H9 (cell line): ENCODE data around the gene SFMBT2. TPM values are rescaled to one million over a fixed set of nuclear protein-coding genes. Genes with fewer than 3 reads are reported as not detected.
A peak's percentile ranks its signal among the peaks of the same experiment; 100 is the strongest.

Experiments
- DNase-seq: peaks from one replicate; pipeline ENCODE4 v3.0.0-alpha.2; 2017
- H2AFZ ChIP-seq: one replicate; pipeline ENCODE4 v1.6.1; 2013; ENCODE audit warnings: mild to moderate bottlenecking, low read length, control low read depth, moderate library complexity
- H2AK5ac ChIP-seq: 2 replicates; pipeline ENCODE4 v1.6.1; 2013; ENCODE audit warnings: low read length, control low read depth, mixed read lengths; ENCODE audit not compliant: insufficient read length
- H2BK120ac ChIP-seq: one replicate; pipeline ENCODE4 v1.6.1; 2013; ENCODE audit warnings: low read depth, mild to moderate bottlenecking, low read length, control low read depth, inconsistent platforms; ENCODE audit not compliant: poor library complexity, severe bottlenecking
- H2BK12ac ChIP-seq: 2 replicates; pipeline ENCODE4 v1.6.1; 2013; ENCODE audit warnings: low read length, control low read depth, mixed read lengths, low read depth; ENCODE audit not compliant: insufficient read length
- H2BK15ac ChIP-seq: 2 replicates; pipeline ENCODE4 v1.6.1; 2013; ENCODE audit warnings: low read depth, low read length, control low read depth
- H2BK20ac ChIP-seq: one replicate; pipeline ENCODE4 v1.6.1; 2013; ENCODE audit warnings: low read depth, mild to moderate bottlenecking, low read length, control low read depth, inconsistent platforms; ENCODE audit not compliant: poor library complexity, severe bottlenecking
- H2BK5ac ChIP-seq: 2 replicates; pipeline ENCODE4 v1.6.1; 2013; ENCODE audit warnings: low read length, control low read depth, mixed read lengths; ENCODE audit not compliant: insufficient read length
- H3K14ac ChIP-seq: 2 replicates; pipeline ENCODE4 v1.6.1; 2013; ENCODE audit warnings: low read length, control low read depth; ENCODE audit not compliant: insufficient read depth
- H3K18ac ChIP-seq: 2 replicates; pipeline ENCODE4 v1.6.1; 2013; ENCODE audit warnings: low read depth, mild to moderate bottlenecking, mixed read lengths, low read length, control low read depth; ENCODE audit not compliant: insufficient read length
- H3K23ac ChIP-seq: 2 replicates; pipeline ENCODE4 v1.6.1; 2013; ENCODE audit warnings: low read length, control low read depth, mixed read lengths, low read depth; ENCODE audit not compliant: insufficient read length
- H3K23me2 ChIP-seq: 2 replicates; pipeline ENCODE4 v1.6.1; 2013; ENCODE audit warnings: low read depth, mild to moderate bottlenecking, mixed read lengths, low read length, control low read depth; ENCODE audit not compliant: insufficient read length, poor library complexity, severe bottlenecking
- H3K27ac ChIP-seq: 2 replicates; pipeline ENCODE4 v1.5.1; 2013; ENCODE audit warnings: low read length, control low read depth, mixed read lengths, low read depth; ENCODE audit not compliant: insufficient read length
- H3K27me3 ChIP-seq: 2 replicates; pipeline ENCODE4 v1.6.1; 2013; ENCODE audit warnings: low read length, control low read depth, inconsistent platforms; ENCODE audit not compliant: insufficient read depth
- H3K4ac ChIP-seq: 2 replicates; pipeline ENCODE4 v1.6.1; 2013; ENCODE audit warnings: low read depth, mild to moderate bottlenecking, control low read depth, inconsistent platforms, low read length, moderate library complexity
- H3K4me1 ChIP-seq: 2 replicates; pipeline ENCODE4 v1.6.1; 2013; ENCODE audit warnings: low read length, control low read depth, inconsistent platforms; ENCODE audit not compliant: insufficient read depth
- H3K4me2 ChIP-seq: 2 replicates; pipeline ENCODE4 v1.6.1; 2013; ENCODE audit warnings: low read length, control low read depth, mixed read lengths; ENCODE audit not compliant: insufficient read length, insufficient read depth
- H3K56ac ChIP-seq: 2 replicates; pipeline ENCODE4 v1.6.1; 2013; ENCODE audit warnings: low read depth, mild to moderate bottlenecking, mixed read lengths, low read length, control low read depth; ENCODE audit not compliant: insufficient read length
- H3K79me1 ChIP-seq: 2 replicates; pipeline ENCODE4 v1.6.1; 2013; ENCODE audit warnings: low read depth, mild to moderate bottlenecking, moderate library complexity, low read length, control low read depth, inconsistent platforms; ENCODE audit not compliant: insufficient read depth, poor library complexity, severe bottlenecking
- H3K79me2 ChIP-seq: 2 replicates; pipeline ENCODE4 v1.6.1; 2013; ENCODE audit warnings: low read length, control low read depth, inconsistent platforms; ENCODE audit not compliant: insufficient read depth
- H3K9ac ChIP-seq: 2 replicates; pipeline ENCODE4 v1.6.1; 2013; ENCODE audit warnings: low read length, control low read depth, mixed read lengths; ENCODE audit not compliant: insufficient read length; ENCODE audit errors: extremely low read depth
- H3K9me3 ChIP-seq: one replicate; pipeline ENCODE4 v1.6.1; 2013; ENCODE audit warnings: low read depth, low read length, inconsistent platforms; ENCODE audit not compliant: control insufficient read depth
- H3T11ph ChIP-seq: one replicate; pipeline ENCODE4 v1.6.1; 2013; ENCODE audit warnings: mild to moderate bottlenecking, low read length, control low read depth, inconsistent platforms
- H4K20me1 ChIP-seq: one replicate; pipeline ENCODE4 v1.6.1; 2013; ENCODE audit not compliant: control insufficient read depth, insufficient read length, insufficient read depth
- H4K5ac ChIP-seq: 2 replicates; pipeline ENCODE4 v1.6.1; 2013; ENCODE audit warnings: low read depth, mild to moderate bottlenecking, mixed read lengths, low read length, control low read depth; ENCODE audit not compliant: insufficient read length
- H4K8ac ChIP-seq: replicated peaks from 2 replicates; pipeline ENCODE4 v1.6.1; 2013; ENCODE audit warnings: low read length, control low read depth, mixed read lengths, low read depth; ENCODE audit not compliant: insufficient read length
- H4K91ac ChIP-seq: 2 replicates; pipeline ENCODE4 v1.6.1; 2013; ENCODE audit warnings: low read depth, mild to moderate bottlenecking, moderate library complexity, mixed read lengths, low read length, control low read depth; ENCODE audit not compliant: insufficient read length
- H3K27ac Mint-ChIP-seq, 3 experiments: 2 replicates in 2 of 3; 3 replicates in 1 of 3; pipeline ENCODE4 v1.8.0; 2020 to 2021; ENCODE audit warnings: mixed read lengths in 3 of 3, mild to moderate bottlenecking in 1 of 3, moderate library complexity in 1 of 3
- H3K27me3 Mint-ChIP-seq: 2 replicates; pipeline ENCODE4 v1.8.0; 2021; ENCODE audit warnings: low read depth, mild to moderate bottlenecking, moderate library complexity, mixed read lengths
- H3K36me3 Mint-ChIP-seq, 3 experiments: 2 replicates in 2 of 3; 3 replicates in 1 of 3; pipeline ENCODE4 v1.8.0; 2020 to 2021; ENCODE audit warnings: low read depth in 3 of 3, mixed read lengths in 3 of 3; ENCODE audit not compliant: insufficient read depth in 1 of 3
- H3K4me1 Mint-ChIP-seq, 2 experiments: 2 replicates each; pipeline ENCODE4 v1.8.0; 2020; ENCODE audit warnings: mixed read lengths in 2 of 2
- H3K4me3 Mint-ChIP-seq, 2 experiments: 2 replicates in 1 of 2; 3 replicates in 1 of 2; pipeline ENCODE4 v1.8.0; 2020 to 2021; ENCODE audit warnings: mild to moderate bottlenecking in 2 of 2, mixed read lengths in 2 of 2, moderate library complexity in 1 of 2
- H3K9me3 Mint-ChIP-seq, 2 experiments: 2 replicates in 1 of 2; 3 replicates in 1 of 2; pipeline ENCODE4 v1.8.0; 2020; ENCODE audit warnings: mild to moderate bottlenecking in 2 of 2, mixed read lengths in 2 of 2, moderate library complexity in 1 of 2
- WGBS: extraction: QIAGEN DNeasy Blood & Tissue Kit; methylation state at CpG from one replicate; pipeline ENCODE4 v1.1.7; 2013; ENCODE audit warnings: missing lambda C conversion rate, low lambda C conversion rate, mixed read lengths; ENCODE audit not compliant: insufficient read length; ENCODE audit errors: extremely low coverage; 5-methylcytosine and 5-hydroxymethylcytosine counted together
- total RNA-seq: library from RNA; stranded (reverse); gene quantifications from 2 replicates; pipeline ENCODE4 v1.2.1, GENCODE V29; 2021
- TF ChIP-seq, protein P1 (sequence below): fragments of 200-600 bp; sonication (generic); conservative IDR thresholded peaks from 3 replicates; pipeline ENCODE4 v1.8.0; 2021; ENCODE audit warnings: antibody characterized with exemption, mild to moderate bottlenecking

The SFMBT2 gene
- total RNA-seq, 1 experiment from 2014 or later = 5.3 TPM

DNA sequence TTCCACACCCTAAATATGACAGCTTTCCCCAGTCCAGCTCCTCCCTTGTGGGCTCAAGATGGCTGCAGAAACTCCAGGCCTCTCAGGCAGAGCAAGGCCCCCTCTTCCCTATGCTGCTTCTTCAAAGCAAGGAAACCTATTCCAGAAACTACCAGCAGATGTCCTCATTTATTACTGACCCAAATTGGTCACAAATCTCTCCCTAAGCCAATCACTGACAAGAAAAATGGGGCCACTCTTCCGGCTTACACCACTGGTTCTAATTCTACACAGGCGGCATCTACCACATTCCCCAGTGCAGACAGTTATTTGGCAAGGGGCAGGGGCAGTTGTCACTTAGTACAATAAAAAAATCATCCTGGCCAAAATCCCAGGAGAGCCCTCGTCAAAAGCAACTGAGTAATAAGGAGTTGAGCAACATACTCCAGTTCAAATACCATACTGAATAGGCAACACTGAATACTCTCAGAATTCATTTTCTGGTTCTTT lies 150.4 kb downstream of the SFMBT2 start:
- no peak overlapping the region for H3K4me3 Mint-ChIP-seq
- H3K27ac ChIP-seq = no peak overlapping the region
- DNase-seq = peak; percentile 47

More for the DNA sequence above, 150.4 kb downstream of the SFMBT2 start:
- Histone ChIP-seq H3K79me1 (no peaks in the 10 kb centered on the region), H2AFZ (no peak overlapping the region), H3K14ac (no peak overlapping the region), H4K20me1 (no peaks in the 10 kb centered on the region), H3K4me2 (no peak overlapping the region), H3K23me2 (no peaks in the 10 kb centered on the region), H2BK15ac (no peak overlapping the region), H4K5ac (no peak overlapping the region), H3K18ac (no peak overlapping the region), H3K4ac (no peak overlapping the region), H3K4me1 (no peaks in the 10 kb centered on the region), H2BK120ac (no peak overlapping the region), H2BK5ac (no peak overlapping the region), H3K9me3 (no peaks in the 10 kb centered on the region), H2BK20ac (no peak overlapping the region), H3K56ac (no peak overlapping the region), H4K8ac (no peak overlapping the region), H2BK12ac (no peak overlapping the region), H3K23ac (no peak overlapping the region), H2AK5ac (no peak overlapping the region), H3T11ph (no peak overlapping the region), H3K27me3 (no peaks in the 10 kb centered on the region), H3K79me2 (no peaks in the 10 kb centered on the region), H3K9ac (no peak overlapping the region), H4K91ac (no peak overlapping the region)
- peaks cover 2 to 3% of the 10 kb centered on the region in 2 experiments; a peak in 3 of 4 replicates for H3K4me1 Mint-ChIP-seq
- no peaks in the 10 kb centered on the region for H3K27me3 Mint-ChIP-seq
- H3K9me3 Mint-ChIP-seq = no peaks in the 10 kb centered on the region
- 0 out of 7 replicates have a peak overlapping the region, but pooled peaks of 1 of the 3 experiments have one; percentile 73 for H3K27ac Mint-ChIP-seq
- peaks cover 0 to 3% (median 0%) of the 10 kb centered on the region in 3 experiments; a peak in 1 of 7 replicates for H3K36me3 Mint-ChIP-seq
- TF ChIP-seq, protein P1, sequence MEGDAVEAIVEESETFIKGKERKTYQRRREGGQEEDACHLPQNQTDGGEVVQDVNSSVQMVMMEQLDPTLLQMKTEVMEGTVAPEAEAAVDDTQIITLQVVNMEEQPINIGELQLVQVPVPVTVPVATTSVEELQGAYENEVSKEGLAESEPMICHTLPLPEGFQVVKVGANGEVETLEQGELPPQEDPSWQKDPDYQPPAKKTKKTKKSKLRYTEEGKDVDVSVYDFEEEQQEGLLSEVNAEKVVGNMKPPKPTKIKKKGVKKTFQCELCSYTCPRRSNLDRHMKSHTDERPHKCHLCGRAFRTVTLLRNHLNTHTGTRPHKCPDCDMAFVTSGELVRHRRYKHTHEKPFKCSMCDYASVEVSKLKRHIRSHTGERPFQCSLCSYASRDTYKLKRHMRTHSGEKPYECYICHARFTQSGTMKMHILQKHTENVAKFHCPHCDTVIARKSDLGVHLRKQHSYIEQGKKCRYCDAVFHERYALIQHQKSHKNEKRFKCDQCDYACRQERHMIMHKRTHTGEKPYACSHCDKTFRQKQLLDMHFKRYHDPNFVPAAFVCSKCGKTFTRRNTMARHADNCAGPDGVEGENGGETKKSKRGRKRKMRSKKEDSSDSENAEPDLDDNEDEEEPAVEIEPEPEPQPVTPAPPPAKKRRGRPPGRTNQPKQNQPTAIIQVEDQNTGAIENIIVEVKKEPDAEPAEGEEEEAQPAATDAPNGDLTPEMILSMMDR = peak; percentile 72
- no CpG with 5 or more reads among the region's 3 CpGs for WGBS
